ENCODE measurements around the gene WARS2.
"Not testable (repeated sequence)": the region's sequence is repeated elsewhere in the genome, so short reads cannot be mapped to it uniquely, and the experiment has no call there.

Gene WARS2

GRCh38 chr1:119140177-119141019 lies at the start of gene WARS2:
Gene WARS2 (minus strand): TSS chr1:119140653. CDS start chr1:119140644, 9 bp downstream.
- peak; percentile 97 for DNase-seq

GRCh38 chr1:119188926-119189325 lies 48.5 kb upstream of the WARS2 start:
- no peak for DNase-seq

DNA sequence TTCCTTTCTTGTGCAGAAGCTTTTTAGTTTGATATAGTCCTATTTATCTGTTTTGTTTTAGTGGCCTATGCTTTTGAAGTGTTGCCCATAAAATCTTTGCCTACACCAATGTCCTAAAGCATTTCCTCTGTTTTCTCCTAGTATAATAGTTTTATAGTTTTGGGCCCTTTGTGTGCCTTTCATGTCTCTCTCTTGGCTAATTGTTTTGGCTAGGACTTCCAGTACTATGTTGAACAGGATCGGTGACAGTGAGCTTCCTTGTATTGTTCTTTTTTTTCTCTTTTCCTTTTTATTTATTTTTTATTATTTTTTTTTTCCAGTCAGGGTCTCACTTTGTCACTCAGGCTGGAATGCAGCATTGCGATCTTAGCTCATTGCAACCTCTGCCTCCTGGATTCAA lies 47.0 kb upstream of the WARS2 start:
- no peak for DNase-seq

- no peak for DNase-seq
Measured at GRCh38 chr1:119186471-119186870, 46.0 kb upstream of the WARS2 start.

DNA sequence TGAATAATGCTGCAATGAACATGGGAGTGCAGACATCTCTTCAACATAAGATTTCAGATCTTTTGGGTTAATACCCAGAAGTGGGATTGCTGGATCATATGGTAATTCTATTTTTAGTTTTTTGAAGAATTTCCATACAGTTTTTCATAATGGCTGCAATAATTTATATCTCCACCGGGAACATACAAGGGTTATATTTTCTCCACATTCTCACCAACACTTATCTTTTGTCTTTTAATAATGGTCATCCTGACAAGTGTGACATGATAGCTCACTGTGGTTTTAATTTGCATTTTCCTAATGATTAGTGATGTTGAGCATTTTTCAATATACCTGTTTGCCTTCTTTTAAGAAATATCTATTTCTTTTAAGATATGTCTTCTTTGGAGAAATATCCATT lies 44.5 kb upstream of the WARS2 start:
- DNase-seq: no peak

DNA sequence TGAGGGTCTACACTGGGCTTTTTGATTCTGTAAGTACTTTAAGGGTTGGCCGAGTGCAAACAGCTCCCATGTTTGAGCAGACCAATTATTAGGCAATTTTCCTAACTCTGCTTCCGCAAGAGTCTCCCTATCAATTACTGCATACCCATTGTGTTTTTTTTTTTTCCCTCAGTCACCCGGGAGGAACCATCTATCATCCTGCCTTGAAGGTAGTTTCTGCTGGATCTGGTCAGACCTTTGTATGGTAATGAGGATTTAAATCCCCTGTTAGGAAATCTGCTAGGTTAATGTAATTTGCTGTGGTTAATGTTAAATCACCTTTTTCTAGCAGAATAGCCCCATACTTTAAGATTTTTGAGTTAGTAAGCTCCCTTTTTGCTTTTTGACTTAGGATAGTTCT lies 40.8 kb upstream of the WARS2 start:
- DNase-seq: no peak

DNA sequence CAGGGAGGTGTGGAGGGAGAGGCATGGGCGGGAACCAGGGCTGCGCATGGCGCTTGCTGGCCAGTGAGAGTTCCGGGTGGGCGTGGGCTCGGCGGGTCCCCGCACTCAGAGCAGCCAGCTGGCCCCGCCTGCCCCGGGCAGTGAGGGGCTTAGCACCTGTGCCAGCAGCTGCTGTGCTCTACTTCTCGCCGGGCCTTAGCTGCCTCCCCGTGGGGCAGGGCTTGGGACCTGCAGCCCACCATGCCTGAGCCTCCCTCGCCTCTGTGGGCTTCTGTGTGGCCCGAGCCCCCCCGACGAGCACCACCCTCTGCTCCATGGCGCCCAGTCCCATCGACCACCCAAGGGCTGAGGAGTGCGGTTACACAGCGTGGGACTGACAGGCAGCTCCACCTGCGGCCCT lies 38.6 kb upstream of the WARS2 start:
- no peak for DNase-seq

DNA sequence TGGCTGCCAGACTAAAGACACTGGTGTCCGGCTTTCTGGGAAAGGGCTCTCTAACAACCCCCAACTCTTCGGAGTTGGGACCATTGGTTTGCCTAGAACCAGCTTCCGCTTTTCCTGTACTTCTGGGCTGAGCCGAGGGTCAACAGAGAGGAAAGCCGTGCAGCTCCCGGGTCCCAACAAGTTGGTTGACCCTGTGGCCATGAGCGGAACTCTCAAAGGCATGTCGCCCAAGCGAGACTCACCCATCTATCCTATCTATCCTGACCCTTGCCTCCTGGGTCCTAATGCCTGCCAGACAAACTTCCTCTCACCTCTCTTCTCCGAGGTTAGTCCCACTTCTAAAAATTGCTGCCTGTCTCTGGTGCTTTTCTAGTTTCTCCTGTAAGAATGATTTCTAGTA lies 32.5 kb upstream of the WARS2 start:
- DNase-seq: not testable (repeated sequence)

DNA sequence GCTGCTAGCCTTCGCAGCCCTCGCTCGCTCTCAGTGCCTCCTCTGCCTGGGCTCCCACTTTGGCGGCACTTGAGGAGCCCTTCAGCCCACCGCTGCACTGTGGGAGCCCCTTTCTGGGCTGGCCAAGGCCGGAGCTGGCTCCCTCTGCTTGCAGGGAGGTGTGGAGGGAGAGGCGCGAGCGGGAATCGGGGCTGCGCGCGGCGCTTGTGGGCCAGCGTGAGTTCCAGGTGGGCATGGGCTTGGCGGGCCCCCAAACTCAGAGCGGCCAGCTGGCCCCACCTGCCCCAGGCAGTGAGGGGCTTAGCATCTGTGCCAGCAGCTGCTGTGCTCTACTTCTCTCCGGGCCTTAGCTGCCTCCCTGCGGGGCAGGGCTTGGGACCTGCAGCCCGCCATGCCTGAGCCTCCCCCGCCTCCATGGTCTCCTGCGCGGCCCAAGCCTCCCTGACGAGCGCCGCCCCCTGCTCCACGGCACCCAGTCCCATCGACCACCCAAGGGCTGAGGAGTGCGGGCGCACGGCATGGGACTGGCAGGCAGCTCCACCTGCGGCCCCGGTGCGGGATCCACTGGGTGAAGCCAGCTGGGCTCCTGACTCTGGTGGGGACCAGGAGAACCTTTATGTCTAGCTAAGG lies 31.0 kb upstream of the WARS2 start:
- DNase-seq: not testable (repeated sequence)

DNA sequence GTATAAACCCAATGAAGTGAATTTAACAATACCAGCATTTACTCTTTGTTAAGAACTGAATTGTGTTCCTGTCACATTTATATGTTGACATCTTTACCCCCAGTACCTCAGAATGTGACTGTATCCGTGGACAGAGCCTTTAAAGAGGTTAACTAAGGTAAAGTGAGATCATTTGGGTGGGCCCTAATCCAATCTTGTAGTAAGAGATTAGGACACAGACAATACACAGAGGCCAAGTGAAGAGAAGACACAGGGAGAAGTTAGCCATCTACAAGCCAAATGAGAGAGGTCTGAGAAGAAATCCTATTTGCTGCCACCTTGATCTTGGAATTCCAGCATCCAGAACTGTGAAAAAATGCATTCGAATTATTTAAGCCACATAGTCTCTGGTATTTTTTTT lies 22.9 kb upstream of the WARS2 start:
- no peak for DNase-seq

DNA sequence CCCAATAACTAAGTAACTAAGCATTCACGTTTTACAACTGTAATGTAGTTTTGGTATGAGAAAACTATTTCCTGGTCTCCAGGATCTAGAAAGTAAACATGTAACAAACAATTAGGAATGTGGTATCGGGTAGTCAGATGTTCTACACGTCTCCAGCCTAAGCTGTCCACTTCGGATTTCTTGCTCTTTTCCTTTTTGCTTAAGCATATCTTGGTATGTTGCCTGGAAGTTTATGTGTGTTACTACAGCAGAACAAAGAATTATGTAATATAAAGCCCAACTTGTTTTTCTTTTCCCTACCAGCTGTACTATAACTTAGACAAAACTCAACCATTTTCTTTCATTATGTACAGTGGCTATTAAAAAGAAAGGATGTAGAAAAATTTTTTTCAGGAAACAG lies 20.4 kb upstream of the WARS2 start:
- DNase-seq: no peak

DNA sequence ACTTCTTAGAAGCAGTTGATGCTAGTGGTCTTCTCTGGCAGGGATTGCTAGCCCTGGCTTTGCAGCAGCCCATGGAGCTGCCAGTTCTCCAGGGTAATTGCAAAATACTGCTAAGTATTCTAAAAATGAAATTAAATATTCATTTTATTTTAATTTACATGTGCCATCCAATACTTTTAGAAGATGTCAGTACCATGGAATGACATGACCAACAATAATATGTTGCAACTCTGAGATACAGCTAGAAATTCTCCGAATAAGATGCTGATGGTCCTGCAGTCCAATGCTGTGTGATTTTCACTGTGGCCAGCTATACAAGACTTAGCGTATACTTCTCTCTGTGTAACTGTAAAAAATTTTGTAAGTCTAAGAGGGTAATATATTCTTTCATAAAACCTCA lies 20.0 kb upstream of the WARS2 start:
- no peak for DNase-seq

DNA sequence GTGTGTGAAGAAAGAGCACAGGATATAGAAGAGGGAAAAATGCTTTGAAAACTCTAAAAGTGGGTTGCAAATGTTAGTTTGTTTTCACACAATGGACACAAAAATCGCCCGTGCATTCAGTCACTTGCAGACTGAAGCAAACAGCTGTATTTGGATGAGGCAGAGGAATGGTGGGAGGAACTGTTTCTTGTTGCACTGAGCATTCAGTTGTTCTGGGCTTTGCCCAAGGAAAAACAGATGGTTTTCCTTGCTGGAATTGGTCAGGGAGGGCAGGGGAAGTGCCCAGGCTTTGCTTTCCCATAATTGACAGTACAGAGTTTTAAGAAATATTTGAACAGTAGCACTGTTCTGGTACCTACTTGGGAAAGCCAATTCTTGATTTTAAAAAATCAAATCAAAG lies 19.5 kb upstream of the WARS2 start:
- DNase-seq: no peak

DNA sequence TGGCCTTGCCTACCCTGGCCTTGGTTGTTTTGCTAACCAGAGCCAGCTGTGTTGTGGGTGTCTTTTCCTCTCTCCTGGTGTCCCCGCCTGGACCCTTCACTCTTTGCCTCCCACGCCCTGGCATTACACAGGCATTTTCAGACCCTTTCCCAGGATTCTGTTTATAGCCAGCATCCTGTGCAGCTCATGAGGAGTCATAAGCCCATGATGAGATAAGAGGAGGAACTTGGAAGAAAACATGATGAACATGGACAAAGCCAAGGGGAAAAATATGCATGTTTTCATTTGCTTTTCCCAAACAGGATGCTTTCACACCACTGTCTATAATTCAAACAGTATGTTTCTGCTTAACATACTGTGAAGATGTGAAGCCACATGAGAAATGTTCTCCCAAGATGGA lies 18.7 kb upstream of the WARS2 start:
- no peak for DNase-seq

DNA sequence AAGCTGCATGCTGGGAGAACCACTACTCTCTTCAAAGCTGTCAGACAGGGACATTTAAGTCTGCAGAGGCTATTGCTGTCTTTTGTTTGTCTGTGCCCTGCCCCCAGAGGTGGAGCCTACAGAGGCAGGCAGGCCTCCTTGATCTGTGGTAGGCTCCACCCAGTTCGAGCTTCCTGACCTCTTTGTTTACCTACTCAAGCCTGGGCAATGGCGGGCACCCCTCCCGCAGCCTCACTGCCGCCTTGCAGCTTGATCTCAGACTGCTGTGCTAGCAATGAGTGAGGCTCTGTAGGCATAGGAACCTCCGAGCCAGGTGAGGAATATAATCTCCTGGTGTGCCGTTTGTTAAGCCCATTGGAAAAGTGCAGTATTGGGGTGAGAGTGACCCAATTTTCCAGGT lies 16.3 kb upstream of the WARS2 start:
- DNase-seq: not testable (repeated sequence)

GRCh38 chr1:119155069-119155468 lies 14.6 kb upstream of the WARS2 start:
- DNase-seq: not testable (repeated sequence)

DNA sequence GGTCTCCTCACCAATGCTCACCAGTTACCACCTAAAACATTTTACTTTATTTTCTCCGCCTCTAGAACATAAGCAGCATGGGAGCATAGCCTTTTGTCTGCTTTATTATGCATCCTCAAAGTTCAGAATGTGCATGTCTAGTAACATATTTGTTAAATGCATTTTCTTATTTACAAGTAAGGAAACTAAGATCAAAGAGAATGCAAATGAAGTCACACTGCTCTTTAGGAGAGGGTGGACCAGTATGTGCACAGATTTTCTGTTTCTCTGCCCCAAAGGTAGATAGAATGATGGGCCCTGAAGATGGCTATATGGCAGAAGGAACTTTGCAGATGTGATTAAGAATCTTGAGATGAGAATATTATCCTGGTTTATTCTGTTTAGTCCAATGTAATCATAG lies 9.7 kb upstream of the WARS2 start:
- no peak for DNase-seq

DNA sequence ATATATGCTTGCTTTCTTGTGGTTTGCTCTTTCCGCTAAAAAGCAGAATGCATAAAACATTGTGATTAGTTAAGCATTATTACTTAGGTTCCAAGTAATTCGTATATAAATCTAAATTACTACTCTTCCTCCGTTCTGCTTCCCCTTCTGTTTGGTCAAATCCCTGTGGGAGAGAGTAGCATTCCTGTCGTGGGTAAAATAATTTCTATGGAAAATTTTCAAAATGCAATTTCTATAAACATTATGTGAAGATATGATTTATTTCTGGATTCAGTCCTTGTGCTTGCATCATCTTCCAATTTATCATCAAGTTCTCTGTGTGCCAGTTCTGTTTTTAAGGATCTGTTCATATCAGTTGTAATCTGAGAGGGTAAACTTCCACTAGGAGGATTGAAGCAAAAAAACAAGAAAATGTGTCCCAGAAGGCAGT lies 7.2 kb upstream of the WARS2 start:
- DNase-seq: no peak

- no peak for DNase-seq
Measured at GRCh38 chr1:119146466-119146865, 6.0 kb upstream of the WARS2 start.

DNA sequence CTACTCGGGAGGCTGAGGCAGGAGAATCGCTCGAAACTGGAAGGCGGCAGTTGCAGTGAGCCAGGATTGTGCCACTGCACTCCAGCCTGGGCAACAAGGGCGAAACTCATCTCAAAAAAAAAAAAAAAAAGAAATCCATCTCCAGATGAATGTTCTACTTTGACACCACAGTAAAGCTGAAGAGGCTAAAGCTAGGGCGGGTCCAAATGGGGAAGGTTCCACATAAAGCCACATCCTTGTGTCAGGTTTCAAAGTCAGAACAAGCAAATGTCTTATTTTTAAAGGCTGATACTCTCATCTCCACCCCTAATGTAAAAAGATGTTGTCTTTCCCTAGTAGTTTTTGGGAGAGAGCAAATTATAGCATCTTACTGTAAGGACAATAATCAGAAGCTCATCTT lies 4.4 kb upstream of the WARS2 start:
- no peak for DNase-seq

- no peak for DNase-seq
Measured at GRCh38 chr1:119143706-119144105, 3.3 kb upstream of the WARS2 start.

DNA sequence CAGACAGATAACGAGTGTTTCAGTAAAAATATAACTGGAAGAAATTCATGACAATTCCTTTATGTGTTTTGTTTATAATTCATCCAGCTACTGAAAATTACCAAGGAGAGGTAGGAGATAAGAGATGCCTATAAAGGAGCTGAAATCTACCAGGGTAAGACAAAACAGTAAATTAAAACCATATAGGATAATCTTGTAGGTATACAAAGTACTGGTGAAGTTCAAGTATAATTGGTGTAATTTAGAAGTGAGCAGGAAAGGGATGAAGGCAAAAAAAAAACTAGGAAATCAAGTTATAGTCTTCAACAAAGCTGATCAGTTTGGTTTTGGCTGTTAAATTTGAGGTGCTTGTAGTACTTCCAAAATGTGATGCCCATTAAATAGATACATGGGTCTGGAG lies 1.2 kb upstream of the WARS2 start:
- DNase-seq: no peak

DNA sequence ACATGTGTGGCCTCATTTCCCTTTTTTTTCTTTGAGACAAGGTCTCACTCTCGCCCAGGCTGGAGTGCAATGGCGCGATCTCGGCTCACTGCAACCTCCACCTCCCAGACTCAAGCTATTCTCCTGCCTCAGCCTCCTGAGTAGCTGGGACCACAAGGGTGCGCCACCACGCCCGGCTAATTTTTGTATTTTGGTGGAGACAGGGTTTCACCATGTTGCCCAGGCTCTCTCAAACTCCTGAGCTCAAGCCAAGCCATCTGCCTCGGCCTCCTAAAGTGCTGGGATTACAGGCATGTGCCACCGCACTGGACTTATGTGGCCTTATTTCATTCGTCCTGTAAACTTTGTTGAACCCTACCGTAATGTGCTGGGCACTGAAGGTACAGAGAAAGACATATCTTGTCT lies 569 bp upstream of the WARS2 start:
- DNase-seq: peak; percentile 18

- no peak for DNase-seq
Measured at GRCh38 chr1:119139857-119140176, 636 bp downstream of the WARS2 start.

DNA sequence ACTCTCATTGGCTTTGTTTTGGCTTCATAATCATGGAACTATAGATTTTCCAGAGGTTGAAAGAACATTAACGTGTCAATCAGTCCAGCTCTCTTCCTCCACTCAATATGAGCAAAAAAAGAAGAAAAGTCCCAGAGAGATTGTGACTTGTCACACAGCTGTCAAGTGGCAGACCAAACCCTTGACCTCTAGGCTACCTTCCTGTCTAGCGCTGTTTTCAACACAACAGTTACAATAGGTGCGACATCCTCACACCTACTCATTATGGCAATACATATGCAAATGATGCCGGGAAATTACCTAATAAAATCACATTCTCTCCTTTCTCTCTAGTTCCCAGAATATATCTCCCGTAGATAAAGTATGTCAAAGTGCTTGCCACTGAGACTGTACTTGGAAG lies 1.1 kb downstream of the WARS2 start:
- no peak for DNase-seq

All from suppressor macrophage treated with lipopolysaccharide for 4 hours (primary cell).